GM21515 (cell line): ENCODE data around the gene DYNLL1.
A peak's percentile ranks its signal among the peaks of the same experiment; 100 is the strongest.
"Not testable (repeated sequence)": the region's sequence is repeated elsewhere in the genome, so short reads cannot be mapped to it uniquely, and the experiment has no call there.

ENCODE experiments used
- ATAC-seq: cut with Tn5 transposase; IDR thresholded peaks from one replicate; pipeline ENCODE4 v1.9.1; 2021; ENCODE audit not compliant: unreplicated experiment

The DYNLL1 gene

DNA sequence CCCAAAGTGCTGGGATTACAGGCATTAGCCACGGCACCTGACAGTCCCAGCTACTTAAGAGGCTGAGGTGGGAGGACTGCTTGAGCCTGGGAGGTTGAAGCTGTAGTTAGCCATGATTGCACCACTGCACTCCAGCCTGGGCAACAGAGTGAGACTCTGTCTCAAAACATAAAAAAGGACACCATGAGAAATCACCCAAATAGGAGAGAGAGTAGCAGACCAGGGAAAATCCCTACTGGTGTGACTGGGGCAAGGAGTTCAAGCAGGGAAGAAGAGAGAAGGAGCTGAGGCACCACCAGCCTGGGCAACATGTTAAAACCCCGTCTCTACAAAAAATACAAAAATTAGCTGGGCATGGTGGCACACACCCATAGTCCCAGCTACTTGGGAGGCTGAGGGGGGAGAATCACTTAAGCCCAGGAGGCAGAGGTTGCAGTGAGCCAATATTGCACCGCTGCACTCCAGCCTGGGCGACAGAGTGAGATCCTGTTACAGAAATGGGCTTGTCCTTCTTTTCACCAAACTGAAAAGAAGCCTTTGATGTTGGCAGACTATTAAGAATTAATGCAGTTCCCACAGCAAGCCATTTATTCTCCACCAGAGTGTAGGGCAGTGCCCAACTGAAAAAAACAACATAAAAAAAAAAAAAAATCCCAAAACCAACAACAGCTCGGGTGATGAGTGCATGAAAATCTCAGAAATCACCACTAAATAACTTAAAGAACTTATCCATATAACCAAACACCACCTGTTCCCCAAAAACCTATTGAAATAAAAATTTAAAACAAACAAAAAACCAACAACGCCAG, 21.9 kb upstream of the DYNLL1 start:
- no peak for ATAC-seq

GRCh38 chr12:120474616-120474960, 21.3 kb upstream of the DYNLL1 start:
- no peak for ATAC-seq

DNA sequence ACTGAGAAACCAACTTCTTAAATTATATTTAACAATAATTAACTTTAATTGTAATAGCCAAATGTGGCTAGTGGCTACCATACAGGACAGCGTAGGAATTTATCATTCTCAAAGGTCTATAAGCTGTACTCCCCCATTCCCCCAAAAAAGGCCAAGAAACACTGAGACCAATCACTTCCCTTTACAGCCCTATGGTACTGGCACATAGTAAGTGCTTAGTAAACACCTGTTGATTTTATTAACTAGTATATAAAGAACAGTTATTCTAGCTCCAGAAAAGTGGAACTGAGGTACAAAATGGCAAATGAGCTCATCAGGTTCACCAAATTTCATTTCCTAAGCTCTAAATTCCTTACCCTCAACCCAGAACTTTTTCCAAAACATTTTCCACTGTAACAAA, 20.3 kb upstream of the DYNLL1 start:
- ATAC-seq: no peak

- no peak for ATAC-seq
Measured at GRCh38 chr12:120479458-120479857, 16.5 kb upstream of the DYNLL1 start.

DNA sequence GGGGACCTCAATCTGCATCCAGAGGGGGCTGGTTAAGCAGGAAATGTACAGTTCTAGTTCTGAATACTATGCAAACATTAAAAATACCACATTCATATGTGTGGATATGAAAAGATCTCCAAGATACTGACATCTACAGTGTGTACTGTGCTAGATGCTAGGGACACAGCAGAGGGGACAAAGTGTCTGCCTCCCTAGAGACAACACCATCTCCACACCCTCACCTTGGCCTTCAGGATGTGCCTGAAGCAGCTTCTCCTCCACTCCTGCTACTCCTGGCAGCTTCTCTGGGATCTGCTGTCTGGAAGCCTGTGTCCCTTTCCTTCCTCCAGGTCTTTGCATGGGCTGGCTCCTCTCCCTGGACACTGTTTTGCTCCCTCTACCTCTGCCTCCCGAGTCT, 15.7 kb upstream of the DYNLL1 start:
- no peak for ATAC-seq

DNA sequence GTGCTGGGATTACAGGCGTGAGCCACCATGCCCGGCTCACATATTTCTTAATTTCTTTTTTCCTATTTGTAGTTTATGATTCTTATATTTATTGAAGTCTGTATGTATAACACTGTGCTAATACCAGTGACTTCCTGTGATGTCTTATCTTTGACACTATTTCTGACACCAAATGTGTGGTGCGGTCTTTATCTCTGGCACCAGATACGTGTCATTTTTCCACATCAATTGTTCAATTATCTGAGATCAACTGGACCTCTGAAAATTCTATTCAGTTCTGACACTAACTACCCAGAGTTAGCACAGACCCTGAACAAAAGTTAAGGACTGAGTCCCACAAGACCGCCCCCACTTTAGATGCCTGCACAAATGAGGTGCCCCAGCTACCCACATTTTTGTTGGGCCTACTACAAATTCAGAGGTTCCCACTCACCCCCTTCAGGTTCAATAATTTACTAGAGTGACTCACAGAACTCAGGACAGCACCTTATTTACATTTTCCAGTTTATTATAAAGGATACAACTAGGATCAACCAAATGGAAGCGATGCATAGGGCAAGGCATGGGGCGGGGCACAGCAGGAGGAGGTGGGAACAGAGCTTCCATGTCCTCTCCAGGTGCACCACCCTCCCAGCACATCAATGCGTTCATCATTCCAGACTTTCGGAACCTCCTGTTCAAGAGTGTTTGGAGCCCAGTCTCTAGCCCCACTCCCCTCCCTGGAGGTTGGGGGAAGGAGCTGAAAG, 14.7 kb upstream of the DYNLL1 start:
- ATAC-seq: no peak

- no peak for ATAC-seq
Measured at GRCh38 chr12:120483621-120484020, 12.3 kb upstream of the DYNLL1 start.

- no peak for ATAC-seq
Measured at GRCh38 chr12:120485961-120486881, 9.7 kb upstream of the DYNLL1 start.

DNA sequence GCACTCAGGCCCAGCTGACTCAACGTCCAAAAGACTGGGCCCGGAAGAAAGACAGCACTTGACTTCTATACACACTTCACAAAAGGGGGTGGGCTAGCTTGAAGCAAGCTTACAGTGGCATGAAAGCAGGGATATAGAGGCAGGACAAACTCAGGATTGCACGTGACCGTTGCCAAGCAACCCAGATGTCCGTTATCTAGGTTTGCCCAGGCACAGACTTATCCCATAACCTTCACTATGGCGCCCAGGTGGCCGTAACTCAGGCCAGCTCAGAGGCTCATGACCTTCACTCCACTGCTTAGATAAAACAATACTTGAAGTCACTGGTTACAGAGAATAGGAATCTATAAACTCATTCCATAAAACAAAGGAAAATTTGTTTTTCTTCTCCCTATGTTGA, 8.4 kb upstream of the DYNLL1 start:
- not testable (repeated sequence) for ATAC-seq

DNA sequence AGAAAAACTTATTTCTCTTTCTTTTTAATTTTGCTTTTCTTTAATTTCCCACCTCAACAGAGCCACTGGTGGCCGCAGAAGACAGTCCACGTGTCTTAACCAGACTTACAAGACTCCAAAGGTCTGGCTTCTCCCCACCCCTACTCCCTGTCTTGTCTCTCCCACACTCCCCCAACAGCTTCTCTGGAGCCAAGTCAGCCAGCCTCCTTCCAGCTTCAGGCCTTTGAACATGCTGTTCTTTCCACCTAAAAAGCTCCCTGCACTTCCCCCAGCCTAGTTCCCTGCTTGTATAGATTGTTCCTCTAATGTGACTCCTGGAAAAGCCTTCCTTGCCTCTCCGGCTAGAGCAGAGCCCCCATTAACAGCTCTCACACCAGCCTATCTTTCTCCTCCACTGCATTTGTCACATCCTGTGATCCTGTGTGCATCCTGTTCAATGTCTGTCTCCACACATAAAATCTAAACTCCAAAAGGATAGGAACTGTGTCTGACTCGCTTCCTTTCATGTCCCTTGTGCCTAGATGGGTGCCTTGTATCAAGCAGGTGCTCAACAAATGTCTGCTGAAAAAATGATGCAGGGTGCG, 7.8 kb upstream of the DYNLL1 start:
- ATAC-seq: no peak

GRCh38 chr12:120489018-120489417, 6.9 kb upstream of the DYNLL1 start:
- ATAC-seq: no peak

DNA sequence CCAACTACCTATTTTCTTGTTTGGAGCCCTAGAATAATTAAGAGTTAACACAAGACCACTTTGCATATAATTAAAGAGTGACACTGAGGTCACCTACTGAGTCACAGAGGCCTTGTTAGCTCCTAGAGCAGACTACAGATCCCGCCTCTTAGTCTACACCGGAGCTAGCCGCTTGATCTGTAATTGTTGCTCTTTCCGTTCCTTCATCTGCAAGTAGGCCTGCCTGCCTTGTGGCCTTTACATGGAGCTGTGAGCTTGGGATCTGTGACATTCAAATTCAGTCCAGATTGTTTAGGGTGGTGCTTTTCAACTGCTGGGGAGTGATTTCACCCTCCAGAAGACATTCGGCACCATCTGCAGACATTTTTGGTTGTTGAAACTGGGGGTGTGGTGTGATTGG, 5.6 kb upstream of the DYNLL1 start:
- ATAC-seq: no peak

- ATAC-seq: no peak
Measured at GRCh38 chr12:120490833-120491512, 4.9 kb upstream of the DYNLL1 start.

- ATAC-seq: no peak
Measured at GRCh38 chr12:120495186-120495730, 655 bp upstream of the DYNLL1 start.

DNA sequence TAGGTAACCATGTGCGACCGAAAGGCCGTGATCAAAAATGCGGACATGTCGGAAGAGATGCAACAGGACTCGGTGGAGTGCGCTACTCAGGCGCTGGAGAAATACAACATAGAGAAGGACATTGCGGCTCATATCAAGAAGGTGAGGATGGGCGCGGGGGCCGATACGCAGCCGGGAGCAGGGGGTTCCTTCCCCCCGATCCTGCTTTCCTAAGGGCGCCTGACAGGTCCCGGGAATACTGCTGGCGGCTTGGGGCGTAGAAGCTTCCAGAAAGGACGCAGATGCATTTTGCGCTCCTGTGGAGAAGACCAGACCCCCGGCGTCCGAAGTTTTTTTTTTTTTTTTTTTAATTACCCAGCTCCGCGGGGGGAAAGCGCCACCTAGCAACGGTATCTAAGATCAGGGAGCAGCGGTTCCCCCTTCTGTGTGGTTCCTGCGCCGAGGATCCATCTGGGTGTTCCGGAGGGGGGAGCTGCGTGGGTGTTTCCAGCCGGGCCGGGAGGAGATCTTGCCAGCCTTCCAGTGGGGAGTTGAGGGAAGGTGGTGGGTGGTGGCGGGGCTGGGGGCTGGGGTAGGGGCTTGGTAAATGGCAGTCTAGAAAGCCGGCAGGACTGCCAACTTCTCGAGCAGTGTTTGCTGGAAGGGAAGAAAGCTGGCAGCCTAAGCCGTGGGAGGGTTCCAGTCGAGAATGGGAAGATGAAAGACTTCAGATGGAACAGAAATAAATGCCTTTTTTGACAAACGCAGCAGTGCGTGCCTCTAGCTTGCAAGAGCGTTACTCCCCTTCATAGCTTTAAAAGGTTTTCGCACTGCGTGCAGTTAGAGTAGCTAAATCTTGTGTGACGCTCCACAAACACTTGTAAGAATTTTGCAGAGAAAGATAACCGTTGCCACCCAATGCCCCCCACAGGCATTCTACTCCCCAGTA, 764 bp downstream of the DYNLL1 start:
- ATAC-seq: peak; percentile 22

GRCh38 chr12:120497524-120498150, 1.7 kb downstream of the DYNLL1 start:
- ATAC-seq: no peak

GRCh38 chr12:120498870-120499515, 3.1 kb downstream of the DYNLL1 start:
- no peak for ATAC-seq

- no peak for ATAC-seq
Measured at GRCh38 chr12:120500581-120500980, 4.7 kb downstream of the DYNLL1 start.
